ENCODE measurements around the gene CD300E. TPM values are rescaled to one million over a fixed set of nuclear protein-coding genes. Genes with fewer than 3 reads are reported as not detected.

CD300E gene
- total RNA-seq, 1 experiment from 2014 or later = not detected

- Histone ChIP-seq H3K9me2 (replicated peaks; ENCODE audit: insufficient read depth, low read length) (no peaks in the 10 kb centered on the region), H3K4me3 (ENCODE audit: low read length) (no peak within 1 kb of the TSS), H3K9me3 (ENCODE audit: low read length) (no peaks in the 10 kb centered on the region), H3K27me3 (ENCODE audit: low read length) (peaks cover 7% of the 10 kb centered on the region; the same call in 1 of the 2 replicates), H3K4me2 (ENCODE audit: low read depth, low read length, poor library complexity, severe bottlenecking) (no peak within 1 kb of the TSS), H3K27ac (ENCODE audit: low read length) (no peak within 1 kb of the TSS), H3K36me3 (ENCODE audit: insufficient read depth, low read length) (no peaks in the 10 kb centered on the region), H3K79me2 (ENCODE audit: low read length) (no peaks in the 10 kb centered on the region), H3K4me1 (ENCODE audit: low read length) (no peaks in the 10 kb centered on the region), H3K9ac (ENCODE audit: low read length) (no peak within 1 kb of the TSS), H4K20me1 (ENCODE audit: insufficient read depth, low read depth, low read length) (no peaks in the 10 kb centered on the region), H2AFZ (ENCODE audit: low read length) (no peak within 1 kb of the TSS)
- no peak for DNase-seq
Observed at GRCh38 chr17:74592087-74592990, 31.2 kb downstream of the CD300E start, which contains the start of gene CD300LD. TSS of gene CD300LD (minus strand) at chr17:74592283. CDS start at chr17:74592202, 81 bp downstream.

- Histone ChIP-seq H3K4me2 (ENCODE audit: low read depth, low read length, poor library complexity, severe bottlenecking) (no peak overlapping the region), H3K27me3 (ENCODE audit: low read length) (0 out of 2 replicates have a peak, but pooled peaks cover 3% of the 10 kb centered on the region), H3K27ac (ENCODE audit: low read length) (no peak overlapping the region), H4K20me1 (ENCODE audit: insufficient read depth, low read depth, low read length) (no peaks in the 10 kb centered on the region), H3K9ac (ENCODE audit: low read length) (no peak overlapping the region), H3K36me3 (ENCODE audit: insufficient read depth, low read length) (no peaks in the 10 kb centered on the region), H3K79me2 (ENCODE audit: low read length) (no peaks in the 10 kb centered on the region), H3K9me2 (replicated peaks; ENCODE audit: insufficient read depth, low read length) (no peaks in the 10 kb centered on the region), H3K4me1 (ENCODE audit: low read length) (peaks cover 1% of the 10 kb centered on the region), H2AFZ (ENCODE audit: low read length) (no peak overlapping the region), H3K9me3 (ENCODE audit: low read length) (no peaks in the 10 kb centered on the region), H3K4me3 (ENCODE audit: low read length) (no peak overlapping the region)
- no peak for DNase-seq
Observed at GRCh38 chr17:74591503-74591902, 32.0 kb downstream of the CD300E start.

- H3K27me3 ChIP-seq (ENCODE audit: low read length) = no peaks in the 10 kb centered on the region
Observed at GRCh38 chr17:74585711-74586110, 37.8 kb downstream of the CD300E start.

GRCh38 chr17:74584292-74585060 is 39.1 kb downstream of the CD300E start:
- no peaks in the 10 kb centered on the region for H3K27me3 ChIP-seq (ENCODE audit: low read length)
- H3K36me3 ChIP-seq (ENCODE audit: insufficient read depth, low read length) = no peaks in the 10 kb centered on the region
- H3K4me3 ChIP-seq (ENCODE audit: low read length) = no peak overlapping the region
- H3K79me2 ChIP-seq (ENCODE audit: low read length) = no peaks in the 10 kb centered on the region
- no peak overlapping the region for H3K4me2 ChIP-seq (ENCODE audit: low read depth, low read length, poor library complexity, severe bottlenecking)
- H3K27ac ChIP-seq (ENCODE audit: low read length) = no peak overlapping the region
- peaks cover 15% of the 10 kb centered on the region for H3K4me1 ChIP-seq (ENCODE audit: low read length)
- H4K20me1 ChIP-seq (ENCODE audit: insufficient read depth, low read depth, low read length) = no peaks in the 10 kb centered on the region
- no peak overlapping the region for H3K9ac ChIP-seq (ENCODE audit: low read length)
- no peak overlapping the region for H2AFZ ChIP-seq (ENCODE audit: low read length)
- no peak for DNase-seq
- no peaks in the 10 kb centered on the region for H3K9me3 ChIP-seq (ENCODE audit: low read length)
- H3K9me2 ChIP-seq (replicated peaks; ENCODE audit: insufficient read depth, low read length) = no peaks in the 10 kb centered on the region

More at GRCh38 chr17:74585711-74586110, 37.8 kb downstream of the CD300E start:
- Histone ChIP-seq H3K4me1 (ENCODE audit: low read length) (peaks cover 15% of the 10 kb centered on the region), H3K36me3 (ENCODE audit: insufficient read depth, low read length) (no peaks in the 10 kb centered on the region), H3K79me2 (ENCODE audit: low read length) (no peaks in the 10 kb centered on the region), H3K9ac (ENCODE audit: low read length) (no peak overlapping the region), H3K9me3 (ENCODE audit: low read length) (no peaks in the 10 kb centered on the region), H3K9me2 (replicated peaks; ENCODE audit: insufficient read depth, low read length) (no peaks in the 10 kb centered on the region), H3K4me2 (ENCODE audit: low read depth, low read length, poor library complexity, severe bottlenecking) (peak overlapping the region; percentile 30), H3K4me3 (ENCODE audit: low read length) (no peak overlapping the region), H3K27ac (ENCODE audit: low read length) (no peak overlapping the region), H2AFZ (ENCODE audit: low read length) (no peak overlapping the region), H4K20me1 (ENCODE audit: insufficient read depth, low read depth, low read length) (no peaks in the 10 kb centered on the region)
- DNase-seq = no peak

GRCh38 chr17:74582633-74583032 is 40.9 kb downstream of the CD300E start:
- Histone ChIP-seq H3K9ac (ENCODE audit: low read length) (no peak overlapping the region), H3K36me3 (ENCODE audit: insufficient read depth, low read length) (no peaks in the 10 kb centered on the region)

GRCh38 chr17:74579900-74580299 is 43.6 kb downstream of the CD300E start:
- Histone ChIP-seq H3K79me2 (ENCODE audit: low read length) (no peaks in the 10 kb centered on the region), H3K36me3 (ENCODE audit: insufficient read depth, low read length) (no peaks in the 10 kb centered on the region), H3K4me2 (ENCODE audit: low read depth, low read length, poor library complexity, severe bottlenecking) (no peak overlapping the region), H3K4me1 (ENCODE audit: low read length) (no peaks in the 10 kb centered on the region), H3K9me2 (replicated peaks; ENCODE audit: insufficient read depth, low read length) (no peaks in the 10 kb centered on the region), H3K27ac (ENCODE audit: low read length) (no peak overlapping the region), H3K9ac (ENCODE audit: low read length) (no peak overlapping the region), H3K27me3 (ENCODE audit: low read length) (no peaks in the 10 kb centered on the region), H3K9me3 (ENCODE audit: low read length) (no peaks in the 10 kb centered on the region), H3K4me3 (ENCODE audit: low read length) (no peak overlapping the region), H2AFZ (ENCODE audit: low read length) (no peak overlapping the region), H4K20me1 (ENCODE audit: insufficient read depth, low read depth, low read length) (no peaks in the 10 kb centered on the region)
- no peak for DNase-seq

More at GRCh38 chr17:74582633-74583032, 40.9 kb downstream of the CD300E start:
- Histone ChIP-seq H3K27ac (ENCODE audit: low read length) (no peak overlapping the region), H3K4me3 (ENCODE audit: low read length) (no peak overlapping the region), H3K79me2 (ENCODE audit: low read length) (no peaks in the 10 kb centered on the region), H4K20me1 (ENCODE audit: insufficient read depth, low read depth, low read length) (no peaks in the 10 kb centered on the region), H2AFZ (ENCODE audit: low read length) (no peak overlapping the region), H3K9me3 (ENCODE audit: low read length) (no peaks in the 10 kb centered on the region), H3K4me1 (ENCODE audit: low read length) (peaks cover 15% of the 10 kb centered on the region), H3K9me2 (replicated peaks; ENCODE audit: insufficient read depth, low read length) (no peaks in the 10 kb centered on the region), H3K4me2 (ENCODE audit: low read depth, low read length, poor library complexity, severe bottlenecking) (no peak overlapping the region), H3K27me3 (ENCODE audit: low read length) (no peaks in the 10 kb centered on the region)
- DNase-seq = no peak

- H3K9me2 ChIP-seq (replicated peaks; ENCODE audit: insufficient read depth, low read length) = no peaks in the 10 kb centered on the region
- H3K4me2 ChIP-seq (ENCODE audit: low read depth, low read length, poor library complexity, severe bottlenecking) = no peak overlapping the region
- no peaks in the 10 kb centered on the region for H3K9me3 ChIP-seq (ENCODE audit: low read length)
- no peaks in the 10 kb centered on the region for H3K4me1 ChIP-seq (ENCODE audit: low read length)
- no peak overlapping the region for H3K4me3 ChIP-seq (ENCODE audit: low read length)
- no peak overlapping the region for H3K9ac ChIP-seq (ENCODE audit: low read length)
- no peaks in the 10 kb centered on the region for H3K79me2 ChIP-seq (ENCODE audit: low read length)
- no peak overlapping the region for H2AFZ ChIP-seq (ENCODE audit: low read length)
- H3K36me3 ChIP-seq (ENCODE audit: insufficient read depth, low read length) = no peaks in the 10 kb centered on the region
- DNase-seq = no peak
- H4K20me1 ChIP-seq (ENCODE audit: insufficient read depth, low read depth, low read length) = no peaks in the 10 kb centered on the region
- no peak overlapping the region for H3K27ac ChIP-seq (ENCODE audit: low read length)
- H3K27me3 ChIP-seq (ENCODE audit: low read length) = no peaks in the 10 kb centered on the region
Observed at GRCh38 chr17:74578979-74579378, 44.6 kb downstream of the CD300E start.

- Histone ChIP-seq H3K4me1 (ENCODE audit: low read length) (no peaks in the 10 kb centered on the region), H3K9me2 (replicated peaks; ENCODE audit: insufficient read depth, low read length) (no peaks in the 10 kb centered on the region), H3K36me3 (ENCODE audit: insufficient read depth, low read length) (no peaks in the 10 kb centered on the region), H3K9ac (ENCODE audit: low read length) (no peak overlapping the region), H3K4me3 (ENCODE audit: low read length) (no peak overlapping the region), H3K9me3 (ENCODE audit: low read length) (no peaks in the 10 kb centered on the region), H3K4me2 (ENCODE audit: low read depth, low read length, poor library complexity, severe bottlenecking) (no peak overlapping the region), H3K27ac (ENCODE audit: low read length) (no peak overlapping the region), H4K20me1 (ENCODE audit: insufficient read depth, low read depth, low read length) (no peaks in the 10 kb centered on the region), H3K27me3 (ENCODE audit: low read length) (no peaks in the 10 kb centered on the region), H3K79me2 (ENCODE audit: low read length) (no peaks in the 10 kb centered on the region), H2AFZ (ENCODE audit: low read length) (no peak overlapping the region)
- DNase-seq = no peak
Observed at GRCh38 chr17:74574489-74575142, 48.9 kb downstream of the CD300E start.
